Measurements from ENCODE around the gene PTDSS2. TPM values are rescaled to one million over a fixed set of nuclear protein-coding genes. Genes with fewer than 3 reads are reported as not detected.

Gene PTDSS2
- total RNA-seq, 1 donor from 2014 or later, result 21.6 TPM

- FAIRE-seq (no peak), DNase-seq (ENCODE audit: low spot score in 2 of 2) (no peak)
Measured at GRCh38 chr11:486189-486588, 36.1 kb downstream of the PTDSS2 start.

- FAIRE-seq (no peak), DNase-seq (ENCODE audit: low spot score in 2 of 2) (no peak)
Measured at GRCh38 chr11:487571-488021, 37.5 kb downstream of the PTDSS2 start.

GRCh38 chr11:488062-488461, 38.0 kb downstream of the PTDSS2 start:
- no peak for DNase-seq (ENCODE audit: low spot score in 2 of 2)
- no peak for FAIRE-seq

GRCh38 chr11:488579-488978, 38.5 kb downstream of the PTDSS2 start:
- no peak for DNase-seq (ENCODE audit: low spot score in 2 of 2)
- no peak for FAIRE-seq

GRCh38 chr11:488992-489391, 38.9 kb downstream of the PTDSS2 start:
- FAIRE-seq (no peak), DNase-seq (ENCODE audit: low spot score in 2 of 2) (peak in 1 of 2 donors; percentile 71)

GRCh38 chr11:489610-490185, 39.6 kb downstream of the PTDSS2 start:
- DNase-seq (ENCODE audit: low spot score in 2 of 2) (no peak), FAIRE-seq (no peak)

GRCh38 chr11:490186-490929, 40.3 kb downstream of the PTDSS2 start:
- DNase-seq (ENCODE audit: low spot score in 2 of 2) (no peak), FAIRE-seq (no peak)

- peak in 1 of 2 donors; percentile 40 for DNase-seq (ENCODE audit: low spot score in 2 of 2)
- no peak for FAIRE-seq
Measured at GRCh38 chr11:490930-491260, 40.8 kb downstream of the PTDSS2 start.

GRCh38 chr11:491358-491757, 41.3 kb downstream of the PTDSS2 start:
- no peak for DNase-seq (ENCODE audit: low spot score in 2 of 2)
- FAIRE-seq, result no peak

GRCh38 chr11:492427-493226, 42.5 kb downstream of the PTDSS2 start:
- no peak for FAIRE-seq

GRCh38 chr11:494761-495536, 44.9 kb downstream of the PTDSS2 start:
- DNase-seq (ENCODE audit: low spot score in 2 of 2) (peak; percentile 73 to 86), FAIRE-seq (no peak)

More at GRCh38 chr11:492427-493226, 42.5 kb downstream of the PTDSS2 start:
- no peak for DNase-seq (ENCODE audit: low spot score in 2 of 2)

- DNase-seq (ENCODE audit: low spot score in 2 of 2) (peak in 1 of 2 donors; percentile 19), FAIRE-seq (no peak)
Measured at GRCh38 chr11:495537-495931, 45.5 kb downstream of the PTDSS2 start.

- DNase-seq (ENCODE audit: low spot score in 2 of 2) (no peak), FAIRE-seq (no peak)
Measured at GRCh38 chr11:496834-497564, 46.9 kb downstream of the PTDSS2 start.

- FAIRE-seq (no peak), DNase-seq (ENCODE audit: low spot score in 2 of 2) (no peak)
Measured at GRCh38 chr11:497565-498296, 47.7 kb downstream of the PTDSS2 start.

- DNase-seq (ENCODE audit: low spot score in 2 of 2), result no peak
- FAIRE-seq, result no peak
Measured at GRCh38 chr11:498297-499181, 48.5 kb downstream of the PTDSS2 start.

GRCh38 chr11:499201-500076, 49.4 kb downstream of the PTDSS2 start:
- DNase-seq (ENCODE audit: low spot score in 2 of 2) (no peak), FAIRE-seq (no peak)

GRCh38 chr11:501001-501682, 51.1 kb downstream of the PTDSS2 start:
- DNase-seq (ENCODE audit: low spot score in 2 of 2) (no peak), FAIRE-seq (no peak)
